HG02943 (cell line): ENCODE results near the gene CDC14B.

Experiments used
- ATAC-seq: cut with Tn5 transposase; IDR thresholded peaks from one replicate; pipeline ENCODE4 v1.9.1; 2021; ENCODE audit warnings: mild to moderate bottlenecking, low read depth, moderate library complexity; ENCODE audit not compliant: unreplicated experiment

The CDC14B gene

DNA sequence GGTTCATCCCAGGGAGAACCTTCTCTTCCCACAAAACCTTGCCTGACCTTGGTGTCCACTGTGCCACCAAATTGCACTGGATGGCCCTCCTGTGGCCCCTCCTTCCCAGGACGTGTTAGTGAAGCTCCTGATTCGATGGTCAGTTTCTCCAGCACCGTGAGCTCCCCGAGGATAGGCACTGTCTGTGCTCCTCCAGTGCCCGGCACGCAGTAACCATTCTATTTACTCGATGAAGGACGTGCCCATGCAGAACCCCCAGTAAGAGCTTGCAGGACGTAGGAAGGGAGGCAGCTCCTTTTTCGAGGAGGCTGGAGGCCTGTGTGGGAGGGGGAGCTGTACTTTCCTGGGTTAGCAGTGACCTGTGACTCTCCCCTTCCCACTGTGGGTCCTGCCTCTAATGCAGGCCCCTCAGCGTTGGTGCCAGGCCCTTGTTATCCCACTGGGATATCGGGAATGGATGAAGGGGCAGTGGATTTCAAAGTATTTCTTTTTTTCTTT lies 130.1 kb downstream of the CDC14B start:
- no peak for ATAC-seq

DNA sequence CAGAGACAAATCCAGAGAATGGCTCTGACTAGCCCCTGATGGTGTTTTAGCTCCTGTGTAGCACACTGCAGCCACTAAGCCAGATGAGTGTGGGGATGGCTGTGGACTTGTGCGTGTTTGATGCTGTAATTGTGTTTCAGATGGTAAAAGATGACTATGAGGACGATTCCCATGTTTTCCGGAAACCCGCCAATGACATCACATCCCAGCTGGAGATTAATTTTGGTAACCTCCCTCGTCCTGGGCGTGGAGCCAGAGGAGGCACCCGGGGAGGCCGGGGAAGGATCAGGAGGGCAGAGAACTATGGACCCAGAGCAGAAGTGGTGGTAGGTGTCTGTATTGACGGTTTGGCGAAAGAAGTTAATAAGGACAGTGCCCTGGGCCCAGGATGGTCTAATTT lies 131.7 kb downstream of the CDC14B start:
- no peak for ATAC-seq

- no peak for ATAC-seq
Observed at GRCh38 chr9:96487029-96487396, 132.6 kb downstream of the CDC14B start.

DNA sequence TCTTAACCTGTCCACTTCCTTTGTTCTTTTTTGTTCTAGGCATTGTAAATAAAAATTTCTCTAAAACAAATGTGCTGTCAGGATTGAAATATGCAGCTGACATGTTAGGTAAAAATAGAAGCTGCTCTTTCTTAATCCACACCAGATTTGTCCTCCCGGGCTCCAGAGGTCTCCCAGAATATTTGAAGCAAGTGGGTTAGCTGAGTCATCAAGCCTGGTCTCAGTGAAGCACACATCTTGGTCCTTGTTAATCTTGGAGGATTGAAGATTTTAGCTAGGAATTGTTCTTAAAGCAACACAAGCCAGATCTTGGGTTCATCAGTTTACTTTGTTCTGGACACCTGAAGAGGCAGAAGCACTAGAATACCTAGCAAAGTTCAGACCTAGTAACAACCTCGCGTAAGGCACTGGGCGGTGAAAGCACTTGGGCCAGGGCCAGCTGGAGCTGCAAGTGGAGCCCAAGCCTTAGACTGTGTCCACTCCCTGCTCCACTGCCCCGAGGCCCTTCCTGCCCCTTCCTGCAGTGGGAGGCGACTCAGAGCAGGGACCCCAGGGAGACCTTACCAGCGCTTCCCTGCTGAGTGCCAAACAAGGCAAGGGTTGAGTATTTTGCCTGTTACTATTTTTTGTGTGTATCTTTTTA lies 133.1 kb downstream of the CDC14B start:
- ATAC-seq, result no peak

DNA sequence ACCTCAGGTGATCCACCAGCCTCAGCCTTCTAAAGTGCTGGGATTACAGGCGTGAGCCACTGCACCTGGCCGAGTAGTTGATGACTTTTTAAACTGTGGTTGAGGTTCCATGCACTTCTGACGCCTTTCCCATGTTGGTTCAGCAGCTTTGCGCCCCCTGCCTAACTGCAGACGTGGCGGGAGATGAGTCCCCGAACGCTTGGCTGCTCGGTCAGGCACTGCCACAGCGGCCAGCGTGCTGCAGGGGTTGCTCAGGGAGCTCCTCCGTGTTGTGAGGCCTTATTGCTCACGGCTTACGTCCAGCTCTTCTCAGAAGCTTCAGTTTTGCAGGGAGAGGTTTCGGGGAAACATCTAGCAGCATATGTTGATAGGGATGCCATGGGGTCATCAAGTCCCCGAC lies 134.4 kb downstream of the CDC14B start:
- ATAC-seq, result no peak

DNA sequence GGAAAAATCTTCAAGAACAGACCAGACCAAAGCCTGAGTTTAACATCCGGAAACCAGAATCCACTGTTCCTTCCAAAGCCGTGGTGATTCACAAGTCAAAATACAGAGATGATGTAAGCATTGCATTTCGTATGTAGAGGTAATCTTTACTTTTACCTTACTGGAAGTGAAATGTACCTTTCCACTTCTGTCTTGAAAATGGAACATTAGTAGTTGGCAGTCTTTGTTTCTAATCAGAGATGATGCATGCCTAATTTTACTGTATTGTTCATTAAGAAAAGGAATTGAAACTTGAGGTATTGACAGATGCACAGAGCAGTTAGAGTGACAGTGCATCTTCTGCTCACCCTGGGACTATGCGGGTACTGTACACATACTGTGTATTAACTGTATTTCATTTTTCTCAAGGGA lies 135.1 kb downstream of the CDC14B start:
- ATAC-seq, result peak; percentile 89

- no peak for ATAC-seq
Observed at GRCh38 chr9:96483733-96484390, 135.8 kb downstream of the CDC14B start.

- ATAC-seq, result no peak
Observed at GRCh38 chr9:96483197-96483596, 136.4 kb downstream of the CDC14B start.

- ATAC-seq, result no peak
Observed at GRCh38 chr9:96482476-96482875, 137.2 kb downstream of the CDC14B start.

- ATAC-seq, result no peak
Observed at GRCh38 chr9:96480736-96481135, 138.9 kb downstream of the CDC14B start.

- ATAC-seq, result peak; percentile 55
Observed at GRCh38 chr9:96478829-96479371, 140.7 kb downstream of the CDC14B start.

DNA sequence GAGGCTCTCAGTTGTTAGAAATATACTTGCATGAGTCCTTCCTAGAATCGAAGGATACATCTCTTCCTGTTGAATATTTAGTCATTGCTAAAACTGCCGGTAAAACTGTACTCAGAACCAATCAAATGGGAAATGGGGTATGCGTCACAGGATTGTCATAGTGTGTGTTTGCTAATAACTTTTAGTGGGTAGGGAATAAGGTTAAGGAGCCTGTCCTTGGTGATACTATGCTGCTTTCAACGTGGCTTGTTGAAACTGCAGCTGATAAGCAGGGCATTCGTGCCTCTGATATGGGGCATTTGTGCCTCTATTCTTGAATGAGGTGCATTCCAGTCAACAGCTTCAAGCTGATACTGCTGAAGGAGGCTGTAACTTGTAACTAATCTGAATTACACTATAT lies 143.1 kb downstream of the CDC14B start:
- ATAC-seq, result no peak

- ATAC-seq, result no peak
Observed at GRCh38 chr9:96476013-96476412, 143.6 kb downstream of the CDC14B start.

GRCh38 chr9:96467784-96468183 lies 151.9 kb downstream of the CDC14B start:
- ATAC-seq, result no peak

DNA sequence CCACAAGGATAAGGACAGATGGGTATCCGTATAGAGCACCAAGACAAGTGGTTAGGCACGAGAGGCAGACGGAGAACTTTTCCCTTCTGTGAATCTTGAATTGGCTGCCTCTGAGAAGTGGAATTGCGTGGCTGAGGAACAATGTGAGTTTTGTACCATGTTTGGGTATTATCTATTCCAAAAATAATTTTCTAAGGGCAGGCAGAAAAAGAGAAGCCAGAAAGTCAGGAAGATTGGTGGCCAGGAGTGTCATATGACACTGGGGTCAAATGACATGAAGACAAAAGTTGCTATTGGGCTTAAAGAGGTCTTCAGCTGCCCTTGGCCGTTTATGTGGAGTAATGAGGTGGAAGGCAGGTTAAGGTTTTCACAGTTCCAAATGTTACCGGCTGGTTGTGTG lies 155.2 kb downstream of the CDC14B start:
- no peak for ATAC-seq

GRCh38 chr9:96462541-96462940 lies 157.1 kb downstream of the CDC14B start:
- no peak for ATAC-seq

DNA sequence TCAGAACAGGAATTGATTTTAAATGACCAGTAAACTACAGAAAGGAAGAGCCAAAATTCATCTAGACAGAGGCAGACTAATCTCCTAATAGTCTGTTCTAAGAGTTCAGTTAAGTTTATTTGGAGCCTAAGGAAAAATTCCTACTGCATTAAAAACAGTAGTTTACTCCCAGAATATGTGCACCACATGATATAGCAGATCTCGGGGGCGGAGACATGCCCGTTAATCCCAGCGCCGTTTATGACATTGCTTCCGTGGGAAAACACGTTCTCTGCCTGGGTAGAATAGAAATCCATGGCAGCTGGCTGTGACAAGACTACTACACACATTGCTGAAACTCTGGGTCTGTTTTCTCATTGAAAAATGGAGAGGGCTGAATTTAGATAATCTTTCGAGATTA lies 158.3 kb downstream of the CDC14B start:
- no peak for ATAC-seq

GRCh38 chr9:96460882-96461281 lies 158.8 kb downstream of the CDC14B start:
- ATAC-seq, result no peak

- ATAC-seq, result no peak
Observed at GRCh38 chr9:96460470-96460869, 159.2 kb downstream of the CDC14B start.

GRCh38 chr9:96459268-96460007 lies 160.2 kb downstream of the CDC14B start:
- ATAC-seq, result no peak

DNA sequence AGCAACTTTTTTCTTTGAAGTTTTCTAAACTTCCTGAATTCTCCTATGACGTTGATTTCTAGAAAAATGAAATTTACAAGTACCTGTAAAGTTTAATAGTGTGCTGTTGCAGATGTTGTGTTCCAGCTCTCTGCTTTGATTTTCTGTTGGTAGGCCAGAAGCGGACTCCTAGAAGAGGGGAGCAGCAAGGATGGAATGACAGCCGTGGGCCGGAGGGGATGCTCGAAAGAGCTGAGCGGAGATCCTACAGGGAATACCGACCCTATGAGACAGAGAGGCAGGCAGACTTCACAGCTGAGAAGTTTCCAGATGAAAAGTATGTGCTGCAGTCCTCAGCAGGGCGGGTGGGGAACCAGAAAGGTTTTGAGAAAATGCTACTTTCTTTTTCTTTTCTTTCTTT lies 161.4 kb downstream of the CDC14B start:
- no peak for ATAC-seq
